GM12875 (cell line): Measurements from ENCODE around the gene DYRK2.
A peak's percentile ranks its signal among the peaks of the same experiment; 100 is the strongest.

Source experiments
- H3K4me3 ChIP-seq: one replicate; pipeline ENCODE4 v1.5.1; 2011; ENCODE audit warnings: low read depth, low read length, control low read depth
- CTCF ChIP-seq: IDR thresholded peaks from 2 replicates; pipeline ENCODE4 v1.5.1; 2011; ENCODE audit warnings: low read depth, mild to moderate bottlenecking, control low read depth, inconsistent platforms, low read length, moderate library complexity, borderline replicate concordance; ENCODE audit not compliant: insufficient read depth

DYRK2 gene

GRCh38 chr12:67645126-67645525 is 3.4 kb upstream of the DYRK2 start:
- TF ChIP-seq CTCF: no peak
- H3K4me3 ChIP-seq: no peak overlapping the region

- H3K4me3 ChIP-seq: no peak overlapping the region
- no peak for TF ChIP-seq CTCF
These were observed 2.9 kb upstream of the DYRK2 start for GRCh38 chr12:67645601-67646000.

GRCh38 chr12:67646775-67647174 is 1.8 kb upstream of the DYRK2 start:
- TF ChIP-seq CTCF: no peak
- no peak overlapping the region for H3K4me3 ChIP-seq

GRCh38 chr12:67647181-67647798 is 1.3 kb upstream of the DYRK2 start:
- H3K4me3 ChIP-seq: peak overlapping the region; percentile 96
- no peak for TF ChIP-seq CTCF

GRCh38 chr12:67647799-67648520 is 585 bp upstream of the DYRK2 start:
- peak; percentile 36 for TF ChIP-seq CTCF
- peak overlapping the region; percentile 96 for H3K4me3 ChIP-seq

- TF ChIP-seq CTCF: no peak
- H3K4me3 ChIP-seq: peak overlapping the region; percentile 96
These were observed 670 bp downstream of the DYRK2 start for GRCh38 chr12:67649261-67649569.

- no peak for TF ChIP-seq CTCF
- peak overlapping the region; percentile 96 for H3K4me3 ChIP-seq
These were observed 1.2 kb downstream of the DYRK2 start for GRCh38 chr12:67649570-67650387.
